GM12891 (cell line): ENCODE data around the gene PIK3CD.
A peak's percentile ranks its signal among the peaks of the same experiment; 100 is the strongest.

Experiments used
- POLR2A ChIP-seq: IDR thresholded peaks from 2 replicates; pipeline ENCODE4 v1.6.1; 2011; ENCODE audit warnings: low read depth, low read length, control low read depth
- POLR2AphosphoS5 ChIP-seq: IDR thresholded peaks from 2 replicates; pipeline ENCODE4 v1.6.1; 2011; ENCODE audit warnings: low read depth, low read length, control low read depth
- TAF1 ChIP-seq: IDR thresholded peaks from 2 replicates; pipeline ENCODE4 v1.6.1; 2011; ENCODE audit warnings: low read depth, low read length, control low read depth

DNA sequence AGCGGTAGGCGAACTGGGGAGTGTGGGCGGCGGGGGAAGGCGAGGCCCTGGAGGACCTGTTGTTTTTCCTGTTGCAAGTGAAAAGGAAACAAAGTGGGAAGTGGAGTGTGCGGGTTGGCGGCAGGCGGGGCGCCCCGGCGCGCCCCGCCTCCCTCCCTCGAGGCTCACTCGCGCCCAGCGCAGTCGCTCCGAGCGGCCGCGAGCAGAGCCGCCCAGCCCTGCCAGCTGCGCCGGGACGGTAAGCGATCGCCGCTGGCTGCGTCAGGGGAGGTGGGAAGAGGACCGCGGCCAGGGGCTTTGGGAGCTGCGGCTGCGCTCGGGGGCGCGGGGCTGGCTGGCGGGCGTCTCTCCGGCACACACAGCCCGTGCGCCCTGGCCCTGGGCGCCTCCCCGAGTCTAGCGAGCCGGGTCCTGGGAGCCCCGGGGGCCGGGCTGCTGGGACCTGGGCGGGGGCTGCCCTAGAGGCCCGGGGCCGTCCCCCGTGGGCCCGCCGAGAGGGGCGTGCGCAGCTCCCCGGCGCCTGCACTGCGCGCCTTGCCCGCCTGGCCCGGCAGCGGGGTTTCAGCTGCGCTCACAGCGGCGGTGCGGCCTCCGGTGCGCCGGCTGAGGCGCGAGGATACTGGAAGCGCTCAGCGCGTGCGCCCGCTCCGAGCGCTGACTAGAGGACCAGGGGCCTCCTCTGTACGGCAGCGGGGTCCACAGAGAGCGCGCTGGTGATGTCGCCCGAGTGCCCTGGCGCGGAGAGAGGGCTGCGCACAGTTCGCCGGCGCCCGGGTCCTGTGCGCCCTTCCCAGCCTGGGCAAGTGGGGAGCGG, at the start of gene PIK3CD:
- TF ChIP-seq POLR2AphosphoS5 = no peak
- TF ChIP-seq TAF1 = no peak; the same call in 1 of the 2 replicates
- TF ChIP-seq POLR2A = peak; percentile 60; the same call in 1 of the 2 replicates
